ENCODE data around the gene CAPS2.

Gene CAPS2
- long read RNA-seq, partial matches to known transcripts = 0 of 1 reads
- long read RNA-seq, other reads (novel, unspliced or antisense) = 1 of 1 reads

- H3K27ac ChIP-seq (replicated peaks) = no peak within 1 kb of the TSS
- peak within 1 kb of the TSS; percentile 50 for H3K4me3 ChIP-seq (replicated peaks; ENCODE audit: insufficient read depth, low read length)
- H3K27me3 ChIP-seq (ENCODE audit: insufficient read depth, poor library complexity, severe bottlenecking) = no peaks in the 10 kb centered on the region
- peak; percentile 36 to 82 for DNase-seq (ENCODE audit: low read depth in 1 of 2, low spot score in 1 of 2)
- TF ChIP-seq REST (IDR thresholded peaks at IDR 0.05; ENCODE audit: insufficient replicate concordance, low read depth) (no peak), SPI1 (IDR thresholded peaks at IDR 0.05; ENCODE audit: borderline replicate concordance, low read depth) (no peak; the same call in 1 of the 2 replicates), GABPA (IDR thresholded peaks at IDR 0.05; ENCODE audit: low read depth) (no peak), POLR2AphosphoS5 (IDR thresholded peaks at IDR 0.05; ENCODE audit: low read depth) (no peak), CTCF (IDR thresholded peaks at IDR 0.05; ENCODE audit: insufficient read depth, low read length) (no peak)
Measured at GRCh38 chr12:75329918-75330826, at the start of gene CAPS2. CAPS2 (minus strand) TSS chr12:75330324; CDS start chr12:75326498, 3,826 bp downstream.

GRCh38 chr12:75378354-75378753 is 48.2 kb upstream of the CAPS2 start:
- no peak overlapping the region for H3K27ac ChIP-seq (replicated peaks)
- H3K4me3 ChIP-seq (replicated peaks; ENCODE audit: insufficient read depth, low read length) = no peak overlapping the region
- H3K27me3 ChIP-seq (ENCODE audit: insufficient read depth, poor library complexity, severe bottlenecking) = no peaks in the 10 kb centered on the region
- no peak for DNase-seq (ENCODE audit: low read depth in 1 of 2, low spot score in 1 of 2)
- TF ChIP-seq SPI1 (IDR thresholded peaks at IDR 0.05; ENCODE audit: borderline replicate concordance, low read depth) (no peak), GABPA (IDR thresholded peaks at IDR 0.05; ENCODE audit: low read depth) (no peak), CTCF (IDR thresholded peaks at IDR 0.05; ENCODE audit: insufficient read depth, low read length) (no peak), POLR2AphosphoS5 (IDR thresholded peaks at IDR 0.05; ENCODE audit: low read depth) (no peak), REST (IDR thresholded peaks at IDR 0.05; ENCODE audit: insufficient replicate concordance, low read depth) (no peak)

GRCh38 chr12:75374971-75375370 is 44.8 kb upstream of the CAPS2 start:
- H3K4me3 ChIP-seq (replicated peaks; ENCODE audit: insufficient read depth, low read length) = no peak overlapping the region
- H3K27me3 ChIP-seq (ENCODE audit: insufficient read depth, poor library complexity, severe bottlenecking) = no peaks in the 10 kb centered on the region
- H3K27ac ChIP-seq (replicated peaks) = no peak overlapping the region
- no peak for TF ChIP-seq REST (IDR thresholded peaks at IDR 0.05; ENCODE audit: insufficient replicate concordance, low read depth)
- no peak for DNase-seq (ENCODE audit: low read depth in 1 of 2, low spot score in 1 of 2)

Data from HL-60 (cell line).